Dendritic cell treated with granulocyte-macrophage colony-stimulating factor and Interleukin-4, amounts not matched to agents 40 ng/mL and 50 ng/mL, for 4 days (primary cell): ENCODE results near the gene TRIM24.
"Not testable (repeated sequence)": the region's sequence is repeated elsewhere in the genome, so short reads cannot be mapped to it uniquely, and the experiment has no call there.

Experiments used
- H3K27ac Mint-ChIP-seq: one replicate; pipeline ENCODE4 v1.8.0; 2022; ENCODE audit warnings: mild to moderate bottlenecking, mixed read lengths
- H3K27me3 Mint-ChIP-seq: one replicate; pipeline ENCODE4 v1.8.0; 2022; ENCODE audit warnings: mild to moderate bottlenecking, mixed read lengths
- H3K36me3 Mint-ChIP-seq: one replicate; pipeline ENCODE4 v1.8.0; 2022; ENCODE audit warnings: low read depth, mixed read lengths
- H3K4me1 Mint-ChIP-seq: one replicate; pipeline ENCODE4 v1.8.0; 2022; ENCODE audit warnings: low read depth, mixed read lengths
- H3K4me3 Mint-ChIP-seq: one replicate; pipeline ENCODE4 v1.8.0; 2022; ENCODE audit warnings: mild to moderate bottlenecking, moderate library complexity, mixed read lengths
- H3K9me3 Mint-ChIP-seq: one replicate; pipeline ENCODE4 v1.8.0; 2022; ENCODE audit warnings: mixed read lengths
- intact Hi-C: fragments of 100-400 bp; cut with micrococcal nuclease; formaldehyde crosslinking; loops from one replicate; pipeline ENCODE4 v1.15.0; 2022

Gene TRIM24

GRCh38 chr7:138493535-138493934, 33.5 kb downstream of the TRIM24 start:
- H3K9me3 Mint-ChIP-seq, result no peaks in the 10 kb centered on the region
- H3K36me3 Mint-ChIP-seq, result peaks cover 14% of the 10 kb centered on the region
- peaks cover 42% of the 10 kb centered on the region for H3K4me1 Mint-ChIP-seq
- H3K4me3 Mint-ChIP-seq, result no peak overlapping the region
- intact Hi-C loops, result no loop called here
- H3K27ac Mint-ChIP-seq, result no peak overlapping the region
- no peaks in the 10 kb centered on the region for H3K27me3 Mint-ChIP-seq

GRCh38 chr7:138495485-138495884, 35.4 kb downstream of the TRIM24 start:
- no peaks in the 10 kb centered on the region for H3K27me3 Mint-ChIP-seq
- peaks cover 24% of the 10 kb centered on the region for H3K36me3 Mint-ChIP-seq
- intact Hi-C loops, result no loop called here
- H3K4me1 Mint-ChIP-seq, result peaks cover 26% of the 10 kb centered on the region
- H3K27ac Mint-ChIP-seq, result no peak overlapping the region
- no peaks in the 10 kb centered on the region for H3K9me3 Mint-ChIP-seq
- no peak overlapping the region for H3K4me3 Mint-ChIP-seq

- Mint-ChIP-seq H3K27ac (no peak overlapping the region), H3K27me3 (no peaks in the 10 kb centered on the region), H3K9me3 (no peaks in the 10 kb centered on the region), H3K4me3 (no peak overlapping the region), H3K36me3 (peaks cover 27% of the 10 kb centered on the region), H3K4me1 (peaks cover 5% of the 10 kb centered on the region)
- intact Hi-C loops, result no loop called here
These were observed 39.3 kb downstream of the TRIM24 start for GRCh38 chr7:138499340-138499739.

GRCh38 chr7:138500303-138500702, 40.2 kb downstream of the TRIM24 start:
- H3K4me3 Mint-ChIP-seq, intact Hi-C loops, H3K4me1 Mint-ChIP-seq, H3K27me3 Mint-ChIP-seq, H3K9me3 Mint-ChIP-seq, H3K27ac Mint-ChIP-seq: not testable (repeated sequence)
- H3K36me3 Mint-ChIP-seq, result peaks cover 36% of the 10 kb centered on the region

GRCh38 chr7:138500892-138501291, 40.8 kb downstream of the TRIM24 start:
- no peaks in the 10 kb centered on the region for H3K9me3 Mint-ChIP-seq
- no peak overlapping the region for H3K4me3 Mint-ChIP-seq
- peaks cover 40% of the 10 kb centered on the region for H3K36me3 Mint-ChIP-seq
- no peaks in the 10 kb centered on the region for H3K27me3 Mint-ChIP-seq
- intact Hi-C loops, result no loop called here
- no peaks in the 10 kb centered on the region for H3K4me1 Mint-ChIP-seq
- no peak overlapping the region for H3K27ac Mint-ChIP-seq

- no peaks in the 10 kb centered on the region for H3K9me3 Mint-ChIP-seq
- H3K27me3 Mint-ChIP-seq, result no peaks in the 10 kb centered on the region
- H3K27ac Mint-ChIP-seq, result no peak overlapping the region
- H3K4me1 Mint-ChIP-seq, result peaks cover 5% of the 10 kb centered on the region
- H3K36me3 Mint-ChIP-seq, result peaks cover 29% of the 10 kb centered on the region
- intact Hi-C loops, result no loop called here
- H3K4me3 Mint-ChIP-seq, result no peak overlapping the region
These were observed 42.1 kb downstream of the TRIM24 start for GRCh38 chr7:138502023-138502767.

GRCh38 chr7:138505361-138505873, 45.4 kb downstream of the TRIM24 start:
- H3K9me3 Mint-ChIP-seq, result no peaks in the 10 kb centered on the region
- peaks cover 34% of the 10 kb centered on the region for H3K36me3 Mint-ChIP-seq
- intact Hi-C loops, result no loop called here
- no peak overlapping the region for H3K27ac Mint-ChIP-seq
- H3K4me1 Mint-ChIP-seq, result peaks cover 5% of the 10 kb centered on the region
- no peaks in the 10 kb centered on the region for H3K27me3 Mint-ChIP-seq
- no peak overlapping the region for H3K4me3 Mint-ChIP-seq

- peaks cover 44% of the 10 kb centered on the region for H3K36me3 Mint-ChIP-seq
- H3K27ac Mint-ChIP-seq, result no peak overlapping the region
- H3K9me3 Mint-ChIP-seq, result no peaks in the 10 kb centered on the region
- intact Hi-C loops, result no loop called here
- no peaks in the 10 kb centered on the region for H3K27me3 Mint-ChIP-seq
- H3K4me3 Mint-ChIP-seq, result no peak overlapping the region
- peaks cover 5% of the 10 kb centered on the region for H3K4me1 Mint-ChIP-seq
These were observed 46.7 kb downstream of the TRIM24 start for GRCh38 chr7:138506764-138507163.

GRCh38 chr7:138510003-138510402, 49.9 kb downstream of the TRIM24 start:
- peaks cover 47% of the 10 kb centered on the region for H3K36me3 Mint-ChIP-seq
- no peaks in the 10 kb centered on the region for H3K27me3 Mint-ChIP-seq
- intact Hi-C loops, result no loop called here
- H3K4me3 Mint-ChIP-seq, result no peak overlapping the region
- H3K27ac Mint-ChIP-seq, result no peak overlapping the region
- H3K4me1 Mint-ChIP-seq, result peaks cover 5% of the 10 kb centered on the region
- no peaks in the 10 kb centered on the region for H3K9me3 Mint-ChIP-seq

- H3K27me3 Mint-ChIP-seq, result no peaks in the 10 kb centered on the region
- no peaks in the 10 kb centered on the region for H3K4me1 Mint-ChIP-seq
- H3K4me3 Mint-ChIP-seq, result no peak overlapping the region
- no peaks in the 10 kb centered on the region for H3K9me3 Mint-ChIP-seq
- H3K36me3 Mint-ChIP-seq, result peaks cover 58% of the 10 kb centered on the region
- intact Hi-C loops, result no loop called here
- H3K27ac Mint-ChIP-seq, result no peak overlapping the region
These were observed 52.2 kb downstream of the TRIM24 start for GRCh38 chr7:138512092-138512858.

- H3K4me3 Mint-ChIP-seq, result no peak overlapping the region
- no peak overlapping the region for H3K27ac Mint-ChIP-seq
- intact Hi-C loops, result no loop called here
These were observed 52.8 kb downstream of the TRIM24 start for GRCh38 chr7:138512885-138513284.

GRCh38 chr7:138513344-138513871, 53.3 kb downstream of the TRIM24 start:
- no peak overlapping the region for H3K27ac Mint-ChIP-seq
- no peaks in the 10 kb centered on the region for H3K27me3 Mint-ChIP-seq
- no peaks in the 10 kb centered on the region for H3K4me1 Mint-ChIP-seq
- H3K4me3 Mint-ChIP-seq, result no peak overlapping the region
- peaks cover 57% of the 10 kb centered on the region for H3K36me3 Mint-ChIP-seq
- intact Hi-C loops, result no loop called here
- no peaks in the 10 kb centered on the region for H3K9me3 Mint-ChIP-seq

More at GRCh38 chr7:138512885-138513284, 52.8 kb downstream of the TRIM24 start:
- peaks cover 60% of the 10 kb centered on the region for H3K36me3 Mint-ChIP-seq
- H3K4me1 Mint-ChIP-seq, result no peaks in the 10 kb centered on the region
- H3K27me3 Mint-ChIP-seq, result no peaks in the 10 kb centered on the region
- no peaks in the 10 kb centered on the region for H3K9me3 Mint-ChIP-seq

GRCh38 chr7:138514044-138514443, 54.0 kb downstream of the TRIM24 start:
- intact Hi-C loops, result no loop called here
- H3K4me1 Mint-ChIP-seq, result no peaks in the 10 kb centered on the region
- peaks cover 57% of the 10 kb centered on the region for H3K36me3 Mint-ChIP-seq

GRCh38 chr7:138515001-138515528, 55.0 kb downstream of the TRIM24 start:
- Mint-ChIP-seq H3K4me1 (no peaks in the 10 kb centered on the region), H3K36me3 (peaks cover 62% of the 10 kb centered on the region), H3K9me3 (no peaks in the 10 kb centered on the region), H3K4me3 (no peak overlapping the region), H3K27ac (no peak overlapping the region), H3K27me3 (no peaks in the 10 kb centered on the region)
- intact Hi-C loops, result no loop called here

More at GRCh38 chr7:138514044-138514443, 54.0 kb downstream of the TRIM24 start:
- Mint-ChIP-seq H3K27me3 (no peaks in the 10 kb centered on the region), H3K4me3 (no peak overlapping the region), H3K27ac (no peak overlapping the region), H3K9me3 (no peaks in the 10 kb centered on the region)
